Hippocampal formation (tissue), 2 donors: ENCODE data around the gene CLDN14.

ENCODE experiments used
- DNase-seq, 2 donors: peaks; one replicate each; lab custom pipeline; 2025; lab: John Stamatoyannopoulos, UW

Gene CLDN14

GRCh38 chr21:36479415-36480402, at the start of gene CLDN14:
Gene CLDN14 (minus strand): TSS chr21:36480122. CDS start chr21:36461695, 18,427 bp downstream.
- DNase-seq = no peak

GRCh38 chr21:36528716-36529115, 48.8 kb upstream of the CLDN14 start:
- no peak for DNase-seq

- no peak for DNase-seq
Measured at GRCh38 chr21:36527317-36527716, 47.4 kb upstream of the CLDN14 start.

- no peak for DNase-seq
Measured at GRCh38 chr21:36526104-36526503, 46.2 kb upstream of the CLDN14 start.

- no peak for DNase-seq
Measured at GRCh38 chr21:36524477-36524876, 44.6 kb upstream of the CLDN14 start.

- no peak for DNase-seq
Measured at GRCh38 chr21:36522219-36522808, 42.4 kb upstream of the CLDN14 start.

- DNase-seq = no peak
Measured at GRCh38 chr21:36518883-36519492, 39.1 kb upstream of the CLDN14 start.

- DNase-seq = no peak
Measured at GRCh38 chr21:36517366-36518075, 37.6 kb upstream of the CLDN14 start.

- no peak for DNase-seq
Measured at GRCh38 chr21:36516281-36516680, 36.4 kb upstream of the CLDN14 start.

- DNase-seq = no peak
Measured at GRCh38 chr21:36513430-36513829, 33.5 kb upstream of the CLDN14 start.

- DNase-seq = no peak
Measured at GRCh38 chr21:36512971-36513370, 33.0 kb upstream of the CLDN14 start.

GRCh38 chr21:36511484-36512220, 31.7 kb upstream of the CLDN14 start:
- DNase-seq = no peak

GRCh38 chr21:36510911-36511310, 31.0 kb upstream of the CLDN14 start:
- DNase-seq = no peak

- no peak for DNase-seq
Measured at GRCh38 chr21:36509973-36510664, 30.2 kb upstream of the CLDN14 start.

GRCh38 chr21:36508948-36509347, 29.0 kb upstream of the CLDN14 start:
- no peak for DNase-seq

- no peak for DNase-seq
Measured at GRCh38 chr21:36507397-36508018, 27.6 kb upstream of the CLDN14 start.

- DNase-seq = no peak
Measured at GRCh38 chr21:36506482-36506881, 26.6 kb upstream of the CLDN14 start.

- peak in 1 of 2 donors; percentile 40 for DNase-seq
Measured at GRCh38 chr21:36504067-36505058, 24.4 kb upstream of the CLDN14 start.

- DNase-seq = no peak
Measured at GRCh38 chr21:36502365-36502764, 22.4 kb upstream of the CLDN14 start.
